Activated naive CD8-positive, alpha-beta T cell (primary cell): ENCODE data around the gene CLDN9.

Experiments used
- H3K27ac Mint-ChIP-seq: one replicate; pipeline ENCODE4 v1.8.0; 2021; ENCODE audit warnings: mixed read lengths
- H3K27me3 Mint-ChIP-seq: one replicate; pipeline ENCODE4 v1.8.0; 2021; ENCODE audit warnings: mixed read lengths
- H3K36me3 Mint-ChIP-seq: one replicate; pipeline ENCODE4 v1.8.0; 2021; ENCODE audit warnings: mixed read lengths
- H3K4me1 Mint-ChIP-seq: one replicate; pipeline ENCODE4 v1.8.0; 2021; ENCODE audit warnings: low read depth, mixed read lengths
- H3K4me3 Mint-ChIP-seq: one replicate; pipeline ENCODE4 v1.8.0; 2021; ENCODE audit warnings: mild to moderate bottlenecking, mixed read lengths
- H3K9me3 Mint-ChIP-seq: one replicate; pipeline ENCODE4 v1.8.0; 2021; ENCODE audit warnings: low read depth, mixed read lengths

CLDN9 gene

DNA sequence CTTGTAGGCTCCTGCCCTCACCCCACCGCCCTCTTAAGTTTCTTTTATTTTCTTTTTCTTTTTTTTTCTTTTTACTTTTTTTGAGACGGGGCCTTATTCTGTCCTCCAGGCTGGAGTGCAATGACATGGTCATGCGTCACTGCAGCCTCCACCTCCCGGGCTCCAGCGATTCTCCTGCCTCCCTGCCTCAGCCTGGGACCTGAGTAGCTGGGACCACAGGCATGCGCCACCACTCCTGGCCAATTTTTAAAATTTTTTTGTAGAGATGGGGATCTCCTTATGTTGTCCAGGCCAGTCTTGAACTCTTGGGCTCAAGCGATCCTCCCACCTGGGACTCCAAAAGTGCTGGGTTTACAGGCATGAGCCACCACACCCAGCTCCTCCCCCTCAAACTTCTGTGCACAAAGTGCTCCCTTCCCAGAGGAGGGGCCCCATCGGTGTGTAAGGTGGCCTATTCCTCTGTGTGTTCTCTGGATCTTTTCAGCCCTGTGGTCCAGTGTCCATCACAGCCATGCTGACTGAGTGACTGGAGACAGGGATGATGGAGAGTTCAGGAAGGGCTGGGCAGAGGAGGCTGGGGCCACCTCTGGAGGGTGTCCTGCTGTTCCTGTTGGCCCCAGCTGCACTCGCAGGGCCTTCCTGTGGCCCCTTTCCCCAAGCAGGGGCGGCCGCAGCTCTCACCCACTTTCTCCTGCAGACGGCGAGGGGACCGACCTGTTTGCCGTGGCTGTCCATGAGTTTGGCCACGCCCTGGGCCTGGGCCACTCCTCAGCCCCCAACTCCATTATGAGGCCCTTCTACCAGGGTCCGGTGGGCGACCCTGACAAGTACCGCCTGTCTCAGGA lies 43.8 kb downstream of the CLDN9 start:
- Mint-ChIP-seq H3K4me3 (no peak overlapping the region), H3K36me3 (peaks cover 2% of the 10 kb centered on the region), H3K27me3 (no peaks in the 10 kb centered on the region), H3K27ac (no peak overlapping the region), H3K4me1 (peaks cover 43% of the 10 kb centered on the region), H3K9me3 (no peaks in the 10 kb centered on the region)

DNA sequence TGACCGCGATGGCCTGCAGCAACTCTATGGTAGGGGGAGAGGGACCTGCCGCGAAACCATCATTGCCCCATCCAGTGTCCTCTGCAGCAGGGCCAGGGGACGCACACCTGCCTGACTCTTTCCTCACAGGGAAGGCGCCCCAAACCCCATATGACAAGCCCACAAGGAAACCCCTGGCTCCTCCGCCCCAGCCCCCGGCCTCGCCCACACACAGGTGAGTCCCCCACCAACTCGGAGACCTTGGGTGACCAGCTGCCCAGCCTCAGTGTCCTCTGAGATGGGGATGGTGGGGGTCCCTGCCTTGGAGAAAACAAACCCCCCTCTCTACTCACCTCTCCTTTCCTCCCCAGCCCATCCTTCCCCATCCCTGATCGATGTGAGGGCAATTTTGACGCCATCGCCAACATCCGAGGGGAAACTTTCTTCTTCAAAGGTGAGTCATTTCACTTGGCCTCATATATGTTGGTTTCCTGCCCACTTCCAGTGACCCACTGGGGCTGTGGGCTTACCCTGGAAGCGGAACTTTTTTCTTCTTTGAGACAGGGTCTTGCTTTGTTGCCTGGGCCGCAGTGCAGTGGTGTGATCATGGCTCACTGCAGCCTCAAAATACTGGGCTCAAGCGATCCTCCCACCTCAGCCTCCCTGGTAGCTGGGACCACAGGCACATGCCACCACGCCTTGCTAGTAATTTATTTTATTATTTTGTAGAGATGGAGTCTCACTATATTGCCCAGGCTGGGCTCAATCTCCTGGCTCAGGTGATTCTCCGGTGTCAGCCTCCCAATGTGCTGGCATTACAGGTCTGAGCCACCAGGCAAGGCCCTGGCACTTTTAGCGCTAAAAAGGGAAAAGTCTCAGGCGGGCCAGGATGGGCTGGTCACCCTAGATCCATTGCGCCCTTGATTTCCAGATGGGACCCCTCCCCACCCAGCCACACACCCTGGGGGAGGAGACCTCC lies 44.7 kb downstream of the CLDN9 start:
- H3K4me3 Mint-ChIP-seq, result peak overlapping the region; percentile 42
- peaks cover 42% of the 10 kb centered on the region for H3K4me1 Mint-ChIP-seq
- peak overlapping the region; percentile 10 for H3K27ac Mint-ChIP-seq

DNA sequence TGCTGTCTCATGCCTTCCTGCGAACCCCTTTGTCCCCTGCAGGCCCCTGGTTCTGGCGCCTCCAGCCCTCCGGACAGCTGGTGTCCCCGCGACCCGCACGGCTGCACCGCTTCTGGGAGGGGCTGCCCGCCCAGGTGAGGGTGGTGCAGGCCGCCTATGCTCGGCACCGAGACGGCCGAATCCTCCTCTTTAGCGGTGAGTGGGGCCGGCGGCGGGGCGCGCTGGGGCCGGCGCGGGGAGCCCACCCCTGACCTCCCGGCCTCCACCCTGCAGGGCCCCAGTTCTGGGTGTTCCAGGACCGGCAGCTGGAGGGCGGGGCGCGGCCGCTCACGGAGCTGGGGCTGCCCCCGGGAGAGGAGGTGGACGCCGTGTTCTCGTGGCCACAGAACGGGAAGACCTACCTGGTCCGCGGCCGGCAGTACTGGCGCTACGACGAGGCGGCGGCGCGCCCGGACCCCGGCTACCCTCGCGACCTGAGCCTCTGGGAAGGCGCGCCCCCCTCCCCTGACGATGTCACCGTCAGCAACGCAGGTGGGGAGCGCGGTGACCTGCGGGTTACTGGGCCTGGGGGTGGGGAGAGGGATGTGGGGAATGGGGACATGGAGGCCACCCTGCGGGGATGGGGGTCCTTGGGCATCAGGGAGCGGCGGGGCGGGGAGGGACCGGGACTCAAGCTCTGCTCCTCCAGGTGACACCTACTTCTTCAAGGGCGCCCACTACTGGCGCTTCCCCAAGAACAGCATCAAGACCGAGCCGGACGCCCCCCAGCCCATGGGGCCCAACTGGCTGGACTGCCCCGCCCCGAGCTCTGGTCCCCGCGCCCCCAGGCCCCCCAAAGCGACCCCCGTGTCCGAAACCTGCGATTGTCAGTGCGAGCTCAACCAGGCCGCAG lies 45.7 kb downstream of the CLDN9 start:
- peak overlapping the region; percentile 82 for H3K4me3 Mint-ChIP-seq
- H3K9me3 Mint-ChIP-seq, result no peaks in the 10 kb centered on the region
- no peak overlapping the region for H3K27ac Mint-ChIP-seq
- peaks cover 43% of the 10 kb centered on the region for H3K4me1 Mint-ChIP-seq
- H3K27me3 Mint-ChIP-seq, result no peaks in the 10 kb centered on the region
- H3K36me3 Mint-ChIP-seq, result peaks cover 2% of the 10 kb centered on the region

More for the DNA sequence above, 44.7 kb downstream of the CLDN9 start:
- peaks cover 2% of the 10 kb centered on the region for H3K36me3 Mint-ChIP-seq
- no peaks in the 10 kb centered on the region for H3K9me3 Mint-ChIP-seq
- no peaks in the 10 kb centered on the region for H3K27me3 Mint-ChIP-seq

DNA sequence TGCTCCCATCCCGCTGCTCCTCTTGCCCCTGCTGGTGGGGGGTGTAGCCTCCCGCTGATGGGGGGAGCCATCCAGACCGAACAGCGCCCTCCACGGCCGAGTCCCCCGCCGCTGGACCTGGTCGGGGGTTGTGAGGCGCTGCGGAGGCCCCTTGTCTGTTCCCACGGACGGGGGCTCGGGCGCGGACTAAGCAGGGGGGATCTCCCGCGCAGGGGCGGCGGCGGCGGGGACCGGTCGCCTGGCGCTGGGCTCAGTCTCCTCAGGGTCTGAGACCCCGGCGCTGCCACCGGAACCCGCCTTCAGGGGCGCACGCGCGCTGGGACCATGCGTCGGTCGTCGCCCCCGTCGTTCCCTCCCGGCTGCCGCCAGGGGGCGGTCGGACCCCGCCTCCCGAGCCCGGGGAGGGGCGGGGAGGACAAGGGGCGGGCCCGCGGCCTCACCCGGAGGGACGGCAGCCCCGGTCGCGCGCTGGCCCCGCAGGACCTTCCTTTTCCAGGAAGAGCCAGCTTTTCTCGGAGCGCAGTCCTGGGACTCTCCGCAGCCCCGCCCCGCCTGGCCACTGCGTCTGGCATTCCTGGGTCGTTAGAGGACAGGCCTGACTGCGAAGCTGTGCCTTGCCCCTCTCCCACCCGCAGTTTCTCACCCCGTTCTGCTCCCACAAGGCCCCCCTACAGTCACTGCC lies 46.5 kb downstream of the CLDN9 start:
- Mint-ChIP-seq H3K4me1 (peaks cover 41% of the 10 kb centered on the region), H3K9me3 (no peaks in the 10 kb centered on the region), H3K27me3 (no peaks in the 10 kb centered on the region), H3K27ac (peak overlapping the region; percentile 86), H3K4me3 (peak overlapping the region; percentile 87), H3K36me3 (no peaks in the 10 kb centered on the region)

DNA sequence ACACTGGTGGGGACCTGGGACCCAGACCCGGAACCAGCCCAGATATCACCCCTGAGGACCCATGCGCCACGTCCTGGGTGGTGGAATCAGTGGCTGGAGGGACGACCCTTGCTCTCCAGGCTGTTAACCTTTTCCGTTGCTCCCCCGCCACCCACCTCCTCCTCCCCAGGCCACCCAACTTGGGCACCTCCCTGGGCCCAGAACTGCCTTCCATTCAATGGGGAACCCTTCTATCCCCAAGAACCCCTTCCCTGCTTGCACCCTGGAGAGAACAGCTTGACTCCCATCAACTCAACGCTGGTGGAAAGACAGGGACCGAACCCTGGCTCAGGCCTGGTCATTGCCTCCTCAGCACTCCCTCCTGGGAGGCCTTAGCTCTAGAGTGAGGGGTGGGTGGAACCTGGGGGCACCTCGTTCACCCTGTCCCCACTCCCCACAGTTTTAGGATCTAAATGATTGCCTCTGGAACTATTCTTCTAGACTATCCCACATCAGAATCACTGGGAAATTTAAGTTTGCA lies 47.1 kb downstream of the CLDN9 start:
- H3K27me3 Mint-ChIP-seq, result no peaks in the 10 kb centered on the region
- no peaks in the 10 kb centered on the region for H3K36me3 Mint-ChIP-seq
- peak overlapping the region; percentile 87 for H3K4me3 Mint-ChIP-seq
- peak overlapping the region; percentile 86 for H3K27ac Mint-ChIP-seq
- H3K4me1 Mint-ChIP-seq, result peaks cover 42% of the 10 kb centered on the region
- no peaks in the 10 kb centered on the region for H3K9me3 Mint-ChIP-seq

DNA sequence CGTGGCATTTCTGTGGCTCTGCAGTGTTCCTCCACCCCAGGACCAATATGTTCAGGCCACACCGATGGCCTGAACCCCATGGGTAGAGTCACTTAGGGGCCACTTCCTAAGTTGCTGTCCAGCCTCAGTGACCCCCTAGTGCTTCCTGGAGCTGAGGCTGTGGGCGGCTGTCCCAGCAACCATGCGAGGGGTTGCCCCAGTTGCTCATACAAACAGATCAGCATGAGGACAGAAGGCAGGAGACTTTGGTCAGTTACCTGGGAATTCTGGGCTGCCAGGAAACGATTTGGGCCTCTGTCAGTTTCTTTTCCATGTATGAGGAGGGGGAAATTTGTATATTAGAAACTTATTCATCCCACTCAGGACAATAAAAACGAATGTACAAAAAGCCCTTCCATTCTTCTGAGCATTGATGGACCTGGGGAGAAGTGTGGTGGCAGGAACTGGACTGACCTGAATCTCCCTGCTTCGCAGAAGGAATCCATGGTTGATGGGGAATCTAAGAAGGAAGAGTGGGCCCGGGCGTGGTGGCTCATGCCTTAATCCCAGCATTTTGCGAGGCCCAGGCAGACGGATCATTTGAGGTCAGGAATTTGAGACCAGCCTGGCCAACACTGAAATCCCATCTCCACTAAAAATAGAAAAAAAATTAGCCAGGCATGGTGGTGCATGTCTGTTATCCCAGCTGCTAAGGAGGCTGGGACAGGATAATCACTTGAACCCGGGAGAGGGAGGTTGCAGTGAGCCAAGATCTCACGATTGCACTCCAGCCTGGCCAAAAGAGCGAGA lies 47.8 kb downstream of the CLDN9 start:
- peaks cover under 1% of the 10 kb centered on the region for H3K36me3 Mint-ChIP-seq
- peaks cover 42% of the 10 kb centered on the region for H3K4me1 Mint-ChIP-seq
- peak overlapping the region; percentile 87 for H3K4me3 Mint-ChIP-seq

DNA sequence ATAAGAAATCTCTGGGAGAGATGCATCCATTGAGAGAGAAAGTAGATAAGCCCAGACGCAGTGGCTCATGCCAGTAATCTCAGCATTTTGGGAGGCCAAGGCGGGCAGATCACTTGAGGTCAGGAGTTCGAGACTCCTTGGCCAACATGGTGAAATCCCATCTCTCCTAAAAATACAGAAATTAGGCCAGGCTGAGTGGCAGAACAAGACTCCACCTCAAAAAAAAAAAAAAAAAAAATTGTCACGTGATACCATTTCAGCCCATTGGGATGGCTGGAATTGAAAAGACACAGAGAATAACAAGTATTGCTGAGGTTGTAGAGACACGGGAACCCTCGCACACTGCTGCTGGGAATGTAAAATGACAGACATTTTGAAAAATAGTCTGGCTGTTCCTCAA lies 49.8 kb downstream of the CLDN9 start:
- H3K27ac Mint-ChIP-seq, result peak overlapping the region; percentile 10
- H3K9me3 Mint-ChIP-seq, result no peaks in the 10 kb centered on the region
- H3K4me1 Mint-ChIP-seq, result peaks cover 33% of the 10 kb centered on the region
- H3K36me3 Mint-ChIP-seq, result peaks cover 8% of the 10 kb centered on the region
- no peak overlapping the region for H3K4me3 Mint-ChIP-seq
- no peaks in the 10 kb centered on the region for H3K27me3 Mint-ChIP-seq

More for the DNA sequence above, 47.8 kb downstream of the CLDN9 start:
- peak overlapping the region; percentile 86 for H3K27ac Mint-ChIP-seq
- H3K27me3 Mint-ChIP-seq, result no peaks in the 10 kb centered on the region
- no peaks in the 10 kb centered on the region for H3K9me3 Mint-ChIP-seq

DNA sequence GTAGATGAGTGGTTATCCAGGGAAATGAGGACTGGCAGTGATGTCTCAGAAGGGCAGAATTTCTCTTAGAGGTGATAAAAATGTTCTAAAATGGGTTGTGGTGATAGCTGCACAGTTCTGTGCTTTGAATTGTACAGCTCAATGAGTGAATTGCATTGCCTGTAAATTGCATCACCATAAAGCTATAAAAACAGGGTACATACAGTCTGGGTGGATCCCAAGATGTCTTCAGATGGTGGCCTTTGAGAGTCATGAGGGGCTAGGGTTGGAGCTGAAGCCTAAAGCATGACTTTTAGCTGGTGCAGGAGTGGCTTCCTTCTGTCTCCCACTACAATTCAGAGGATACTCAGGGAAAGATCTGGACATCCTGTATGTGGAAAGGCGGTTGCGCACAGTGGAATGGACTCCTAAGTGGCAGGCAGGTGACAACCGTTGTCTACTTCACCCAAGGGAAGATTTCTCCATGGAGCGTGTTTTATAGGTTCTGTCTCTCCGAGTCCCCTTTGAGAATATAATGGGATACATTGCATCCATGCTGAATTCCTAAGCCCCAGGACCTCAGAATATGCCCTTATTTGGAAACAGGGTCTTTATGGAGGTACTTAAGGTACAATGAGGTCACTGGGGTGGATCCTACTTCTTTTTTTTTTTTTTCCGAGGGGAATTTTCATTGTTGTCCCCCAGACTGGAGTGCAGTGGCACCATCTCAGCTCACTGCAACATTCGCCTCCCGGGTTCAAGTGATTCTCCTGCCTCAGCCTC lies 51.1 kb downstream of the CLDN9 start:
- Mint-ChIP-seq H3K27me3 (no peaks in the 10 kb centered on the region), H3K27ac (peak overlapping the region; percentile 100), H3K4me1 (peaks cover 35% of the 10 kb centered on the region), H3K4me3 (peak overlapping the region; percentile 60), H3K36me3 (peaks cover 10% of the 10 kb centered on the region), H3K9me3 (no peaks in the 10 kb centered on the region)
